Measurements from ENCODE around the gene GRM4.
"Not testable (repeated sequence)": the region's sequence is repeated elsewhere in the genome, so short reads cannot be mapped to it uniquely, and the experiment has no call there.

The GRM4 gene

DNA sequence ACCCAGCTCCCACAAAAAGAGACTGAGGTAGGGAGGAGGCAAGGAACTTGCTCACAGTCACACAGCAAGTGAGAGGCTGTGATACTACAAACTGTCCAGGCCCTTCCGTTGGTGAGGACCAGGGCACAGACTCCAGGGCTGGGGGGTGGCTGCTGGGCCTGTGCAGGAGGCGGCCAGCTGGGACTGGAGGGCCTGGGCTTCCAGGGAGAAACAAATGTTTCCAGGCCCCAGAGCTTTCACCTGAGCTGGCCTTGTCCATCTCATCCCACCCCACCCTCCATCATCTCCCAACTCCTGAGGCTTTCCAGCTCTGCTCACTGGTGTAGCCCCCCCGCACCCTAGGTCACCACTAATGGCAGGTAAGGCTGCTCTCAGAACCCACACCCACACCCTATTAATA is 86.0 kb downstream of the GRM4 start:
- DNase-seq, result no peak

DNA sequence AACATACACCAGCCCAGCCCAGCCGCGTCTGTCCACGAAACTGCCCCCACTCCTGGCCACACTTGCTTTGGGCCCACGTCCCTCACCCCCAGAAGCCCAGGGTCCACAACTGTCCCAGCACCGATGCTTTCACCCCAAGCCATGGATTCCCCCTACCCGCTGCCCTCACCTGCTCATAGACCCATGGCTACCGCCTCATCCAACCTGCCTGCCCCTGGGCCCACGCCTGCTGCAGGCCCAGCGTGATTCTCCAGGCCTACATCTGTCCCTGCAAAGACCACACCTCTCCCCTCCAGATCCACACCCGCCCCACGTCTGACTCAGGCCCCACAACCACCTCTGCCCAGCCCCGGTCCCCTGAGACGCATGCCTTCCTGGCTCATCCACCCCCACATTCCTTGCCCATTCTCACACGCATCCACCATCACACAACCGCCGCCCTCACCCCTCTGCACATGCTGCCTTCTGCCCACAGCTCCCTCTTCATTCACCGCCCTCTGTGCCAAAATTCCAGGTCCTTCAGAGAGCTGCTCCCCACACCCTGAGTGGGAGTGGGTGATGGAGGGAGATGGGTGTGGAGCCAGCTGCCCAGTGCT is 86.7 kb downstream of the GRM4 start:
- no peak for DNase-seq

- no peak for DNase-seq
Observed at GRCh38 chr6:34057790-34058189, 88.1 kb downstream of the GRM4 start.

DNA sequence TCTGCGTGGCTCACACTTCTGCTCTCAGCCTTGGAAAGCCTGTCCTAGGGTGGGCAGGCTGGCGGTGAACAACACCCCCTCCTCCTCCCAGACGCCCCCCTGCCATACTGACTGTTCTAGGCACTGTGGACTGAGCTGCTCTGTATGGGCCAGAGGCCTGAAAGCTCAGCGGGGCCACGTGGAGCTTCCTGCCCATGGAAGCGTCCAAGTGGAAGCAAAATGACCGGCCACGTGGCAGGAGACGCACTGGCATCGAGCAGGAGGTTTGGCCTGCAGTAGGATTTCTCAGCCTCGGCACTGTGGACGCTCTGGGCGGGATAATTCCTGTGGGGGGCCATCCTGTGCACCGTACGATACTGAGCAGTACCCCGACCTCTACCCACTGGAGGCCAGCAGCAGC is 88.7 kb downstream of the GRM4 start:
- DNase-seq, result no peak

DNA sequence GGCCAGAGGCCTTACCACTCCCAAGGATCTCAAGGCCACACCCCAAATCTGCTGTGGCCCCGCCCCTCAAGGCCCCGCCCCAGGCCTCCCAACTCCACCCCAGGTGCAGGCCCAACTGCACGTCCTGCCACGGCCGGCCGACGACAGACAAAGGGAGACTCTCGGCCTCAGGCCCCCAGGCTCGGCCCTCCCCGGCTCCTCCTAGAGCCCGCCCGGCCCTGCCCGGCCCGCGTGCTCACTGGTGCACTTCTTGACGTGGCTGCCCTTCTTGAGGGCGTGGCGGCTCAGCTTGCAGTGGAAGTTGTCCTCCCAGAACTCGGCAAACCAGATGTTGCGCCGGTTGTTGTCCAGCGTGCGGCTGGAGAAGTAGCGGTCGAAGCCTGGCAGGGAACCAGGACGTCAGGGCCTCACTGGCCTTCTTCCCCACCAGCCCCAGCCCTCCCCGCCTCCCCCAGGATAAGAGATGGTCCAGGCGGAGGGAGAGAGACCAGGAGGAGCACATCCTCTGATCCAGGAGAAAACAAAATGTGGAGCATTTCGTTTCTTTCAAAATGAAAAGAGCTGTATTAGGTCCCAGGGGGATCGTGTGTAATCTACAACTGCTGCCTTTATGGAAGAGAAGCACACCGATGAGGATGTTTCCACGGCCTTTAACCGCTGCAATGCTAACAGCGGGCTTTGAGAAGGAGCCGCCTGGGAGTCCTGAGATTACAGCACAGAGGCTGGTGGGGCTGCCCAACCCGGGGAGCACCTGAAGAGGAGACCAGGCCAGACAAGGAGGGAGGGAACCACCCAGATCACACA is 89.4 kb downstream of the GRM4 start:
- no peak for DNase-seq

DNA sequence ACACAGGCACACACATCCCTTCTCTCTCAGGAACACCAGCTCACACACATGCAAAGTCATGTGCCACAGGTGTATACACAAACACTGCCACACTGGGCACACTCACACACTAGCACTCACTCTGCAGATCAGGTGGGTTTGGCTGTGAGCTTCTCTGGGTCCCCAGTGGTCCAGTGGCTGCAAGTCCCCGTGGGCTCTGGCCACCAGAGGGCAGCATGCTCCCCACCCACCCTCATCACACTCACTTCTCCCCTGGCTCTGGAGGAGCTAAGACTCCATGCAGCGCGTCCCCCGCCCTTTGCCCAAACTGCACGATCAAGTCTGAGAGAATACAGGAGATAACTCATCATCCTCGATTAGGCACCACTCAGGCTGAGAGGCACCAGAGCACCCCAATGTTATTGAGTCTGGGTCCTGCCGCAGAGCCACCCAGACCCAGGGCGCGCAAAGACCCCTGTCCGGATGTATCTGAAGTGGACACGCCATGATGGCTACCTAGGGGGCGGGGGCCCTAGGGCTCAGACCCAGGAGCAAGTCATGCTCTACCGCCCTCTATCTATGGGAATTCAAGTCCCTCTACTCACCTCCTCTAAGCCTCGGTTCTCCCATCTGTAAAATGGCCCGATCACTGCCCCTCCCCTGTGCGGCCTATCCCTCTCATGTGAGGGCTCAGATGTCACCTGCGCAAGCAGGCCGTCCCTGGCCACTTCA is 90.5 kb downstream of the GRM4 start:
- DNase-seq, result peak; percentile 23

DNA sequence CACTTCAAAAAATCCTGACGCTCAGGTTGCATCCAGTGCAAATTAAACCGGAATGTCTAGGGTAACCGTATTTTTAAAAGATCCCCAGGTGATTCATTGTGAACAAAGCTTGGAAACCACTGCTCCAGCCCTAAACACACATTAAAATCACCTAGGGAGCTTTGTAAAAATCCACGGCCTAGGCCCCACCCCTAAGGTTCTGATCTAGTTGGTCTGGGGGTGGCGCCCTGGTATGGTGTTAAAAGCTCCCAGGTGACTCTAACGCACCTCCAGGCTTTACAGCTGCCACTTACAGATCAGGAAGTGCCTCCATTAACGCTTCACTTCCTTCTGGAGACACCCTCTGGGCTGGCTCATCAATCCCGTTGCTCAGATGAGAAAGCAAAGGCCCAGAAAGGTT is 92.2 kb downstream of the GRM4 start:
- no peak for DNase-seq

GRCh38 chr6:34052918-34053608 is 92.8 kb downstream of the GRM4 start:
- no peak for DNase-seq

DNA sequence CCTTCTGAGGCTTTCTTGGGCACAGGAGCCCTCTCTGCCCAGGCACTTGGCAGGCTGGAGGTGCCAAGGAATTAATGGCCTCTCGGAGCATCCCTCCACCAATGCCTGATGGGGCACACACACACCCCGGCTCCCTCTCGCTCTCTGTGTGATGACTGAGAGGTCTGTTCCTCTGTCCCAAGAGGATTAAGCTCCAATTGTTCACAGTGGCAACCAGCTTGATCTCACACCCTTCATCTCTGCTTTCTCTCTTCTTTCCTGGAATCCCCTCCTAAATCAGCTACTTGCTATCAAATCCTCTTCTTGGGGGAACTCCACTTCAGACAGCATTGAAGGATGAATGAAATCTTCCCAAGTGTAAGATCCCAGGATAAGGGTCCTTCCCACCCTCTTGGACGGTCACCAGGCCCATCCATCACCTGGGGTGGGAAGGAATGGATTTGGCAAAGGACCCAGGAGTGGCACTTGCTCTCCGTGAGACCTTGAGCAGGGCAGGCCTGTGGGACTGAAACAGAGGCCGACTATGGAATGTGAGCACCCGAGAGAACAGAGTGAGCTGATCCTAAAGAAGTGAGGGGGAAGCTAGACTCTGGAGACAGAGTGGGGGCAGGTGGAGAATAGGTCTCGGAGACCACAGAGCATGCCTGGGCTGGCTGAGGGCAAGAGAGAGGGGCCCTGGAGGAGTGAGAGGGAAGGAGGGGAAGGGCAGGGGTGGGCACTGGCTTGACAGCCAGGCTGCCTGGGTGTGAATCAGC is 93.6 kb downstream of the GRM4 start:
- DNase-seq, result no peak

DNA sequence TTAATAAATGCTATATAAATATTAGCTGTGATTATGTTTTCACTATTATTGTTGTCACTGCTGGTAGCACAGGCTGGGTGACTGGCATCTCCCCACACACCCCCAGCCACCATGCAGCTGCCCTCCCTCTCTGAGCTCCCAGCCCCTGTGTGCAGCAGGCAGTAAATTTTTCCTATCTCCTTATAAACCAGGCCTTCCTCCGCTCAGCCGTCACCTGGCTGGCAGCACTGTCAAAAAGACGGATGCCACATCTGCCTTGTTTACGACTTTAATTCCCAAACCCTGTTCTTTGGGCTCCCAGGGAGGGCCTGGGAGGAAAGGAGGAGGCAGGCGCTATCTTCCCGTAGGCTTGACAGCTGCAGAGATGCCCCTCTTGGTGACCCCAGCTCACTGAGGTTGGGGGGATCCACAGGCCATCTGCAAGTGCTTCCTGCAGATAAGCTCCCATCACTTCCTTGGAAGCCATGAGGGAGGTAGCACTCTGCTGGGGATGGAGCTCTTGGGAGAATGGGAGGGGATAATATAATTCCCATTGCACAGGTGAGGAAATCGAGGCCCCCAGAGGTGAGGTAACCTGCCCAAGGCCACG is 94.5 kb downstream of the GRM4 start:
- no peak for DNase-seq

DNA sequence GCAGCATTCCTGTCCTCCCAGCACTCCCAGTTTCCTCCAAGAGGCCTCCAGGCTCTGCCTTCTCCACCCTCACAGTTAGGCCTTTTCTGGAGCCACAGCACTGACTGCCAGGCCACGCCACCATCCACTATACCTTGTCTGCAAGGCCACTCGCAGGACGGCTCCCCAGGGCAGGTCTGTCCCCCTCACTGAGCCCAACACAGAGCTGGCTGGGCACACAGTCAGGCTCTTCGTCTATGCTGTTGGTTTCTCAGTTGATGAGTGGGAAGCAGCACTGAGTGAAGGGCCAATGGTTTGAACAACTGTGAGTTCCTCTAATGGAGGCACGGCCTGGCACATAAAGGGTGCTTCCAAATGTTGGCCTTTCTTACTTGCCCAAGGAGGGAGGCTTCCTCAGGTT is 95.2 kb downstream of the GRM4 start:
- no peak for DNase-seq

GRCh38 chr6:34049395-34050342 is 96.2 kb downstream of the GRM4 start:
- no peak for DNase-seq

- no peak for DNase-seq
Observed at GRCh38 chr6:34047913-34048867, 97.7 kb downstream of the GRM4 start.

GRCh38 chr6:34046617-34047016 is 99.3 kb downstream of the GRM4 start:
- no peak for DNase-seq

DNA sequence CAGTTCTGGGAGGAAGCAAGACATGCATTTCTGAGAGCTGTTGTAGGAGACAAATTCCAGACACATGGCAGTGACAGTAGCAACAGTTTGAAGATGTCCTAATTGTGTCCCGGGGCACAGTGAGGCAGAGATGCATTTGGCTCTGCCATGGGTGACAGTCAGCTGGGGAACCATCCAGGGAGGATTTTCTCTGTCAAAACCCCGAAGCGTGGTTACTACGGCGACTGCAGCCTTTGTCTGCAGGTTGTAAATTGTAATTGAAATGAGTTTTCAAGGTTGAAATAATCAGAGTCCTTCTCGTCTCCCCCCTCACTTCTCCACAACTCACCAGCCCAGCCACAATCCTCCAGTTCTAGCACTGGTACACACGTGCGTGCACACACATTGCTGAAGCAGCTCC is 100.1 kb downstream of the GRM4 start:
- DNase-seq, result no peak

DNA sequence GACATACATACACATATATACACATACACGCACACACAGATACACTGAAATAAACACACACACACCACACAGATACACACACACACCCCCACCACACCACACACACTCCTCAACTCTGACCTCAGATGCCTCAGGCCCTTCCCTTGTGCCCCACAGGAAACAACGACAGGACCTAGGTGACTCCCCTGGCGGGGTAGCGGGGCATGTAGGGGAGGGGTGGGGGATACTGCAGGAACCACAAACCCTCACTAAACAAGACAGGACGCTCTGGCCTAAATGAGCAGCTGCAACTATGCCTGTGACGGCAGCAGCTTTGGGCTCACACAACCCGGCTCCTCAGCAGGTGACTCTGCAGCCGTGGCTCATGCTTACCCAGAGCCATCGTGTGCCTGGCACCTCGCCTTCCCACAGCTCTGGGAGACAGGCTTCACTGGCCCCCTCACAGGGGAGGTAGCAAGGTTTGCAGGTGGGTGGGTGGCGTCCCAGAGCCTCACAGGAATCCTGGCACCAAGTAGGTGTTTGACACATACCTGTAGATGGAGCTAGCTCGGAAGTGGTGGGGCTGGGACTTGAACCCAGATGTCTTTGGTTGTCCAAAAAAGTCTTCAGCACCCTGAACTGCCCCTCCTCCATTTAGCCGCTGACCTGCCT is 100.8 kb downstream of the GRM4 start:
- DNase-seq, result no peak

- no peak for DNase-seq
Observed at GRCh38 chr6:34043359-34043758, 102.5 kb downstream of the GRM4 start.

GRCh38 chr6:34041998-34042397 is 103.9 kb downstream of the GRM4 start:
- not testable (repeated sequence) for DNase-seq

DNA sequence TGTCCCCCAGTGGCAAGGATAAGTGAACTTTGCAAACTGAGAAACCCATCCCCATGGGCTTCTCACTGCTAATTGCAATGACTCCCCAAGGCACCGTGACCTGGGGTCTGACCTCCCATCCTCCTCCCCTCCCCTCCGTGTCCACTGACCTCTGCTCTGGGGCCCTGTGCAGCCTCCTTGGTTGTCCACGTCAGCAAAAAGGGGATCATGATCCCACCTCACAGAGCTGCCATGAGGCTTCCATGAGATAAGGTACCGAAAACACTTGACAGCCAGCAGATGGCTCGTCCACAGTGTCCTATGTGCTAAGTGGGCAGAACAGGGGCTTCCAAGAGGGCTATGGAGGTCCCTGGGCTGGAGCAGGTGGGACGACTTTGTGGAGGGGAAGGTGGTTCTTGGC is 104.5 kb downstream of the GRM4 start:
- DNase-seq, result no peak

All from DMS 273 treated with DMSO at 0.1 percent for 48 hours (cell line).